ENCODE data around the gene SARNP. TPM values are rescaled to one million over a fixed set of nuclear protein-coding genes. Genes with fewer than 3 reads are reported as not detected.

The SARNP gene
- total and polyA plus RNA-seq, 10 of the 15 experiments (the other 5 are each of a cell fraction or from before 2014, with no cell fraction given) = 77.6 to 445 (median 188) TPM

GRCh38 chr12:55814257-55814656 is 3.3 kb downstream of the SARNP start:
- TF ChIP-seq EZH2 (IDR thresholded peaks at IDR 0.05; ENCODE audit: borderline replicate concordance, control insufficient read depth, low read depth, low read length) = no peak
- no peak for TF ChIP-seq JUNB (IDR thresholded peaks at IDR 0.05)
- no peak for TF ChIP-seq YY1 (IDR thresholded peaks at IDR 0.05; ENCODE audit: low read depth, low read length)
- no peak for TF ChIP-seq PML (IDR thresholded peaks at IDR 0.05; ENCODE audit: low read length)
- no peak for TF ChIP-seq TCF3 (IDR thresholded peaks at IDR 0.05; ENCODE audit: borderline replicate concordance, insufficient read depth, low read depth, low read length)
- TF ChIP-seq, protein P1, sequence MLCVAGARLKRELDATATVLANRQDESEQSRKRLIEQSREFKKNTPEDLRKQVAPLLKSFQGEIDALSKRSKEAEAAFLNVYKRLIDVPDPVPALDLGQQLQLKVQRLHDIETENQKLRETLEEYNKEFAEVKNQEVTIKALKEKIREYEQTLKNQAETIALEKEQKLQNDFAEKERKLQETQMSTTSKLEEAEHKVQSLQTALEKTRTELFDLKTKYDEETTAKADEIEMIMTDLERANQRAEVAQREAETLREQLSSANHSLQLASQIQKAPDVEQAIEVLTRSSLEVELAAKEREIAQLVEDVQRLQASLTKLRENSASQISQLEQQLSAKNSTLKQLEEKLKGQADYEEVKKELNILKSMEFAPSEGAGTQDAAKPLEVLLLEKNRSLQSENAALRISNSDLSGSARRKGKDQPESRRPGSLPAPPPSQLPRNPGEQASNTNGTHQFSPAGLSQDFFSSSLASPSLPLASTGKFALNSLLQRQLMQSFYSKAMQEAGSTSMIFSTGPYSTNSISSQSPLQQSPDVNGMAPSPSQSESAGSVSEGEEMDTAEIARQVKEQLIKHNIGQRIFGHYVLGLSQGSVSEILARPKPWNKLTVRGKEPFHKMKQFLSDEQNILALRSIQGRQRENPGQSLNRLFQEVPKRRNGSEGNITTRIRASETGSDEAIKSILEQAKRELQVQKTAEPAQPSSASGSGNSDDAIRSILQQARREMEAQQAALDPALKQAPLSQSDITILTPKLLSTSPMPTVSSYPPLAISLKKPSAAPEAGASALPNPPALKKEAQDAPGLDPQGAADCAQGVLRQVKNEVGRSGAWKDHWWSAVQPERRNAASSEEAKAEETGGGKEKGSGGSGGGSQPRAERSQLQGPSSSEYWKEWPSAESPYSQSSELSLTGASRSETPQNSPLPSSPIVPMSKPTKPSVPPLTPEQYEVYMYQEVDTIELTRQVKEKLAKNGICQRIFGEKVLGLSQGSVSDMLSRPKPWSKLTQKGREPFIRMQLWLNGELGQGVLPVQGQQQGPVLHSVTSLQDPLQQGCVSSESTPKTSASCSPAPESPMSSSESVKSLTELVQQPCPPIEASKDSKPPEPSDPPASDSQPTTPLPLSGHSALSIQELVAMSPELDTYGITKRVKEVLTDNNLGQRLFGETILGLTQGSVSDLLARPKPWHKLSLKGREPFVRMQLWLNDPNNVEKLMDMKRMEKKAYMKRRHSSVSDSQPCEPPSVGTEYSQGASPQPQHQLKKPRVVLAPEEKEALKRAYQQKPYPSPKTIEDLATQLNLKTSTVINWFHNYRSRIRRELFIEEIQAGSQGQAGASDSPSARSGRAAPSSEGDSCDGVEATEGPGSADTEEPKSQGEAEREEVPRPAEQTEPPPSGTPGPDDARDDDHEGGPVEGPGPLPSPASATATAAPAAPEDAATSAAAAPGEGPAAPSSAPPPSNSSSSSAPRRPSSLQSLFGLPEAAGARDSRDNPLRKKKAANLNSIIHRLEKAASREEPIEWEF (IDR thresholded peaks at IDR 0.05; ENCODE audit: insufficient replicate concordance, low read depth, low read length) = no peak
- BruUV-seq (replicated peaks) = no TSS peak
- H3K79me2 ChIP-seq (ENCODE audit: control insufficient read depth, insufficient read depth, low read length) = peaks cover 86% of the 10 kb centered on the region
- RAD21 ChIA-PET (ENCODE audit: unreplicated experiment) = no interaction called here
- in situ Hi-C loops (cut with MboI) (no loop called here), intact Hi-C loops (cut with micrococcal nuclease; ENCODE audit: unreplicated experiment) (no loop called here)
- H3K27me3 ChIP-seq (replicated peaks in 1 of 2; ENCODE audit: control insufficient read depth in 2 of 2, insufficient read depth in 2 of 2, low read length in 1 of 2) = no peaks in the 10 kb centered on the region
- SMC1A ChIA-PET (ENCODE audit: uncharacterized antibody, unreplicated experiment) = interaction anchor here (0.9 to 2.8 kb wide), 5 partner anchors 8 to 76 kb away, joined by 3 to 15 read pairs (median 4); partner anchors contain the start of gene DNAJC14
- DNase-seq (ENCODE audit: low read depth, low spot score) (no peak), FAIRE-seq (no peak), ATAC-seq (no peak)
- peaks cover 9% of the 10 kb centered on the region; the same call in 1 of the 2 replicates for H3K4me1 ChIP-seq (ENCODE audit: control insufficient read depth, insufficient read depth, low read length)
- H3K4me3 ChIP-seq = peak overlapping the region; percentile 16; the same call in 1 of the 2 replicates
- H3K9ac ChIP-seq (ENCODE audit: control insufficient read depth, insufficient read depth, low read length) = no peak overlapping the region; the same call in 1 of the 2 replicates
- H3K27ac ChIP-seq (ENCODE audit: control insufficient read depth, insufficient read depth) = no peak overlapping the region
- peaks cover 1 to 14% of the 10 kb centered on the region in 2 experiments; a peak in 3 of 4 replicates for H3K36me3 ChIP-seq (ENCODE audit: control insufficient read depth in 2 of 2, insufficient read depth in 2 of 2, low read length in 1 of 2)
- CTCF ChIA-PET = interaction anchor here (0.7 to 1.5 kb wide), 11 partner anchors 9 to 239 kb away, joined by 3 to 5 read pairs (median 4); no protein-coding TSS in a partner anchor
- no peaks in the 10 kb centered on the region for H3K9me3 ChIP-seq (replicated peaks; ENCODE audit: control insufficient read depth, insufficient read depth, low read length)
- H4K20me1 ChIP-seq (ENCODE audit: control insufficient read depth, insufficient read depth) = peaks cover 4% of the 10 kb centered on the region; the same call in 1 of the 2 replicates
- no peak overlapping the region for H2AFZ ChIP-seq (ENCODE audit: control insufficient read depth, low read depth, low read length)
- H3K4me2 ChIP-seq (ENCODE audit: control insufficient read depth, insufficient read depth) = peak overlapping the region; percentile 11
- POLR2A ChIA-PET = interaction anchor here (1.3 to 6.5 kb wide), 2 partner anchors 12 to 14 kb away, joined by 5 to 103 read pairs; partner anchors contain the start of gene DNAJC14

Measured in GM12878 (cell line).